ENCODE measurements around the gene CAMK1D.

GRCh38 chr10:12397941-12398340, 48.6 kb downstream of the CAMK1D start:
- TF ChIP-seq, protein P1, sequence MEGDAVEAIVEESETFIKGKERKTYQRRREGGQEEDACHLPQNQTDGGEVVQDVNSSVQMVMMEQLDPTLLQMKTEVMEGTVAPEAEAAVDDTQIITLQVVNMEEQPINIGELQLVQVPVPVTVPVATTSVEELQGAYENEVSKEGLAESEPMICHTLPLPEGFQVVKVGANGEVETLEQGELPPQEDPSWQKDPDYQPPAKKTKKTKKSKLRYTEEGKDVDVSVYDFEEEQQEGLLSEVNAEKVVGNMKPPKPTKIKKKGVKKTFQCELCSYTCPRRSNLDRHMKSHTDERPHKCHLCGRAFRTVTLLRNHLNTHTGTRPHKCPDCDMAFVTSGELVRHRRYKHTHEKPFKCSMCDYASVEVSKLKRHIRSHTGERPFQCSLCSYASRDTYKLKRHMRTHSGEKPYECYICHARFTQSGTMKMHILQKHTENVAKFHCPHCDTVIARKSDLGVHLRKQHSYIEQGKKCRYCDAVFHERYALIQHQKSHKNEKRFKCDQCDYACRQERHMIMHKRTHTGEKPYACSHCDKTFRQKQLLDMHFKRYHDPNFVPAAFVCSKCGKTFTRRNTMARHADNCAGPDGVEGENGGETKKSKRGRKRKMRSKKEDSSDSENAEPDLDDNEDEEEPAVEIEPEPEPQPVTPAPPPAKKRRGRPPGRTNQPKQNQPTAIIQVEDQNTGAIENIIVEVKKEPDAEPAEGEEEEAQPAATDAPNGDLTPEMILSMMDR (IDR thresholded peaks at IDR 0.05): no peak
- no peak for TF ChIP-seq MYC (IDR thresholded peaks at IDR 0.05; ENCODE audit: borderline replicate concordance, low read length)
